GM12878 (cell line): ENCODE results near the gene RANGAP1. TPM values are rescaled to one million over a fixed set of nuclear protein-coding genes. Genes with fewer than 3 reads are reported as not detected.

Experiments
- ATAC-seq: fragments of 200-7000 bp; cut with Tn5 transposase; 3 replicates; pipeline ENCODE4 v1.9.1; 2020; ENCODE audit warnings: mild to moderate bottlenecking, moderate library complexity
- BruUV-seq: library from RNA; stranded (reverse); fragments of 400-500 nt; replicated peaks from 2 replicates; lab custom pipeline; 2021; lab: Mats Ljungman, UMichigan
- CTCF ChIA-PET: fragments of 300-600 bp; sonication (Branson Sonifier 250); formaldehyde crosslinking; extraction: SDS; loops from one replicate; lab custom pipeline; 2021; ENCODE audit warnings: inconsistent platforms; lab: Yijun Ruan, JAX
- POLR2A ChIA-PET: fragments of 350-600 bp; formaldehyde crosslinking; extraction: SDS; loops from one replicate; lab custom pipeline; 2021; ENCODE audit warnings: inconsistent platforms; lab: Charles Lee
- RAD21 ChIA-PET: fragments of 300-600 bp; sonication (Branson Sonifier 250); formaldehyde crosslinking; loops from one replicate; lab custom pipeline; 2023; ENCODE audit warnings: antibody characterized with exemption; ENCODE audit not compliant: unreplicated experiment; lab: Charles Lee
- SMC1A ChIA-PET: fragments of 300-600 bp; sonication (Branson Sonifier 250); formaldehyde crosslinking; loops from one replicate; lab custom pipeline; 2023; ENCODE audit not compliant: unreplicated experiment, uncharacterized antibody; lab: Charles Lee
- DNase-seq: peaks from one replicate; pipeline ENCODE4 v3.0.0-alpha.2; 2011; ENCODE audit warnings: low read depth, low spot score
- FAIRE-seq: peaks from 3 replicates; lab custom pipeline; 2011; peaks lifted over from hg19 to GRCh38; lab: Jason Lieb, UNC
- H2AFZ ChIP-seq: 2 replicates; pipeline ENCODE4 v1.6.0; 2011; ENCODE audit warnings: low read depth, low read length, control low read depth; ENCODE audit not compliant: control insufficient read depth
- H3K27ac ChIP-seq: 2 replicates; pipeline ENCODE4 v1.5.1; 2011; ENCODE audit warnings: control low read depth; ENCODE audit not compliant: control insufficient read depth, insufficient read depth
- H3K27me3 ChIP-seq, 2 experiments: replicated peaks in 1 of 2; 2 replicates each; pipeline versions ENCODE4 v1.6.0 to v1.6.1; 2011; ENCODE audit warnings: low read length in 1 of 2; ENCODE audit not compliant: control insufficient read depth in 2 of 2, insufficient read depth in 2 of 2
- H3K36me3 ChIP-seq, 2 experiments: 2 replicates each; pipeline ENCODE4 v1.5.1; 2011; ENCODE audit warnings: low read length in 1 of 2; ENCODE audit not compliant: control insufficient read depth in 2 of 2, insufficient read depth in 2 of 2
- H3K4me1 ChIP-seq: 2 replicates; pipeline ENCODE4 v1.6.1; 2011; ENCODE audit warnings: mild to moderate bottlenecking, low read length, moderate library complexity, mixed read lengths; ENCODE audit not compliant: control insufficient read depth, insufficient read depth
- H3K4me2 ChIP-seq: 2 replicates; pipeline ENCODE4 v1.6.0; 2011; ENCODE audit warnings: control low read depth; ENCODE audit not compliant: control insufficient read depth, insufficient read depth
- H3K4me3 ChIP-seq: fragments of 200-600 bp; sonication (generic); 2 replicates; pipeline ENCODE4 v1.5.1; 2016
- H3K79me2 ChIP-seq: 2 replicates; pipeline ENCODE4 v1.6.0; 2011; ENCODE audit warnings: low read length; ENCODE audit not compliant: control insufficient read depth, insufficient read depth
- H3K9ac ChIP-seq: 2 replicates; pipeline ENCODE4 v1.8.0; 2011; ENCODE audit warnings: low read length, control low read depth, mixed read lengths; ENCODE audit not compliant: control insufficient read depth, insufficient read depth
- H3K9me3 ChIP-seq: replicated peaks from 3 replicates; pipeline ENCODE4 v1.5.1; 2011; ENCODE audit warnings: mild to moderate bottlenecking, low read length; ENCODE audit not compliant: control insufficient read depth, insufficient read depth
- H4K20me1 ChIP-seq: 2 replicates; pipeline ENCODE4 v1.6.0; 2011; ENCODE audit not compliant: control insufficient read depth, insufficient read depth
- BRCA1 ChIP-seq: IDR thresholded peaks from 2 replicates; pipeline ENCODE4 v1.6.1; 2011; ENCODE audit warnings: low read depth, low read length, improper control_type of control experiment
- CHD4 ChIP-seq: fragments of 200-600 bp; sonication (generic); IDR thresholded peaks from 2 replicates; pipeline ENCODE4 v1.6.1; 2016; ENCODE audit warnings: mild to moderate bottlenecking
- GABPA ChIP-seq: IDR thresholded peaks from 2 replicates; pipeline ENCODE4 v1.6.1; 2014; ENCODE audit warnings: antibody characterized with exemption, low read depth, mild to moderate bottlenecking, inconsistent platforms
- MEF2B ChIP-seq: fragments of 450-650 bp; IDR thresholded peaks from 2 replicates; pipeline ENCODE4 v1.6.1; 2018; ENCODE audit warnings: mild to moderate bottlenecking, moderate library complexity; ENCODE audit not compliant: partially characterized antibody, poor library complexity, severe bottlenecking
- MYC ChIP-seq: IDR thresholded peaks from 2 replicates; pipeline ENCODE4 v1.6.1; 2011; ENCODE audit warnings: mild to moderate bottlenecking, low read length, moderate library complexity, inconsistent platforms; ENCODE audit not compliant: insufficient read depth, insufficient replicate concordance, insufficient read length, severe bottlenecking
- NFYB ChIP-seq: IDR thresholded peaks from 2 replicates; pipeline ENCODE4 v1.6.1; 2011; ENCODE audit warnings: low read depth, mild to moderate bottlenecking, low read length, improper control_type of control experiment, moderate library complexity; ENCODE audit not compliant: insufficient read depth
- NKRF ChIP-seq: fragments of 450-650 bp; conservative IDR thresholded peaks from 2 replicates; pipeline ENCODE4 v1.6.1; 2017; ENCODE audit warnings: mild to moderate bottlenecking, moderate library complexity
- RB1 ChIP-seq: fragments of 450-650 bp; formaldehyde crosslinking; IDR thresholded peaks from 2 replicates; pipeline ENCODE4 v1.6.1; 2017; ENCODE audit warnings: mild to moderate bottlenecking, borderline replicate concordance
- SMAD1 ChIP-seq: fragments of 450-650 bp; IDR thresholded peaks from 2 replicates; pipeline ENCODE4 v1.6.1; 2018; ENCODE audit warnings: mild to moderate bottlenecking, low read depth; ENCODE audit not compliant: partially characterized antibody
- USF2 ChIP-seq: IDR thresholded peaks from 2 replicates; pipeline ENCODE4 v1.6.1; 2011; ENCODE audit warnings: low read depth, low read length, improper control_type of control experiment, borderline replicate concordance
- YBX1 ChIP-seq: fragments of 450-650 bp; IDR thresholded peaks from 2 replicates; pipeline ENCODE4 v1.6.1; 2016; ENCODE audit warnings: antibody characterized with exemption
- YY1 ChIP-seq: IDR thresholded peaks from 2 replicates; pipeline ENCODE4 v1.6.1; 2011; ENCODE audit warnings: low read depth, mild to moderate bottlenecking, low read length
- ZNF217 ChIP-seq: fragments of 450-650 bp; IDR thresholded peaks from 2 replicates; pipeline ENCODE4 v1.6.1; 2017; ENCODE audit warnings: antibody characterized with exemption, mild to moderate bottlenecking
- WGBS: methylation state at CpG from one replicate; pipeline ENCODE4 v1.1.6; 2016; ENCODE audit warnings: low lambda C conversion rate; ENCODE audit not compliant: insufficient replicate concordance, insufficient coverage; ENCODE audit errors: missing lambda C conversion rate; 5-methylcytosine and 5-hydroxymethylcytosine counted together
- in situ Hi-C: fragments of 300-500 bp; cut with MboI; formaldehyde crosslinking; loops from 9 replicates; pipeline ENCODE4 v1.14.3; 2018; ENCODE audit warnings: mixed read lengths
- intact Hi-C: fragments of 100-400 bp; cut with micrococcal nuclease; formaldehyde crosslinking; loops from one replicate; pipeline ENCODE4 v1.14.2; 2022; ENCODE audit not compliant: unreplicated experiment
- polyA plus RNA-seq, 11 experiments: library from polyadenylated mRNA; depleted of rRNA in 4 of 11; unstranded in 6 of 11; stranded (reverse) in 5 of 11; fragments of >200 nt; fragmentation: Nextera tagmentation in 4 of 11; fragmentation: Illumina TruSeq in 1 of 11; extraction: Ambion mirVana in 4 of 11; extraction: Trizol in 1 of 11; gene quantifications; 1 replicate in 1 of 11; 2 replicates in 10 of 11; pipeline versions ENCODE4 v1.2.1 to v1.2.3, GENCODE V29; 2011 to 2016; ENCODE audit warnings: inconsistent platforms in 2 of 11, missing spikeins in 2 of 11, low read depth in 1 of 11
- total RNA-seq, 4 experiments: library from RNA; depleted of rRNA in 3 of 4; stranded (reverse); fragments of >200 nt in 3 of 4; fragmentation: Illumina TruSeq in 1 of 4; extraction: Trizol in 1 of 4; gene quantifications; 2 replicates each; pipeline versions ENCODE4 v1.2.1 to v1.2.3, GENCODE V29; 2013 to 2021
- TF ChIP-seq, protein P1 (sequence below): IDR thresholded peaks from 2 replicates; pipeline ENCODE4 v1.6.1; 2012; ENCODE audit warnings: low read depth, low read length, improper control_type of control experiment

RANGAP1 gene
- total and polyA plus RNA-seq, 10 of the 15 experiments (the other 5 are each of a cell fraction or from before 2014, with no cell fraction given): 2.5 to 109 (median 60.2) TPM

GRCh38 chr22:41302021-41302767 is 16.2 kb upstream of the RANGAP1 start:
- H3K27me3 ChIP-seq: no peaks in the 10 kb centered on the region
- peak overlapping the region; percentile 99 for H3K9ac ChIP-seq
- H4K20me1 ChIP-seq: no peaks in the 10 kb centered on the region
- FAIRE-seq (no peak), ATAC-seq (0 out of 3 replicates have a peak, but pooled peaks have one; percentile 3), DNase-seq (no peak)
- POLR2A ChIA-PET: interaction anchor here (1.0 to 3.3 kb wide), 5 partner anchors 14 to 287 kb away, joined by 3 to 19 read pairs (median 6); partner anchors contain the start of genes PMM1, RANGAP1 and TEF
- RAD21 ChIA-PET: interaction anchor here (0.5 to 1.3 kb wide), 7 partner anchors 16 to 379 kb away, joined by 3 to 14 read pairs (median 3); partner anchors contain the start of genes RANGAP1 and TEF
- intact Hi-C loops: loop anchor here (5.0 kb wide), 1 partner anchor 210 kb away; the partner anchor contains the start of gene EP300
- peak overlapping the region; percentile 91 for H3K27ac ChIP-seq
- H3K36me3 ChIP-seq: no peaks in the 10 kb centered on the region; a peak in 1 of 4 replicates
- WGBS: under 1% methylated on average over 51 of the region's 60 CpGs
- in situ Hi-C loops: no loop called here
- H3K4me3 ChIP-seq: peak overlapping the region; percentile 93
- CTCF ChIA-PET: interaction anchor here (0.7 to 1.7 kb wide), 11 partner anchors 10 to 656 kb away, joined by 3 to 7 read pairs (median 3); partner anchors contain the start of gene RANGAP1
- SMC1A ChIA-PET: interaction anchor here (0.7 to 1.7 kb wide), 3 partner anchors 10 to 16 kb away, joined by 3 to 4 read pairs (median 3); partner anchors contain the start of gene RANGAP1
- no TSS peak for BruUV-seq
- no peak overlapping the region; the same call in 1 of the 2 replicates for H2AFZ ChIP-seq
- peak overlapping the region; percentile 71 for H3K4me2 ChIP-seq
- H3K4me1 ChIP-seq: peaks cover 4% of the 10 kb centered on the region
- no peaks in the 10 kb centered on the region for H3K9me3 ChIP-seq
- H3K79me2 ChIP-seq: peaks cover 52% of the 10 kb centered on the region
- TF ChIP-seq MYC: no peak
- TF ChIP-seq ZNF217: no peak
- TF ChIP-seq CHD4: no peak
- no peak for TF ChIP-seq MEF2B
- no peak for TF ChIP-seq NFYB
- no peak for TF ChIP-seq SMAD1
- TF ChIP-seq YY1: 0 out of 2 replicates have a peak, but pooled peaks have one; percentile 42
- no peak for TF ChIP-seq USF2
- TF ChIP-seq NKRF: peak; percentile 60
- no peak for TF ChIP-seq YBX1
- no peak for TF ChIP-seq BRCA1
- no peak for TF ChIP-seq RB1
- TF ChIP-seq GABPA: no peak
- TF ChIP-seq, protein P1, sequence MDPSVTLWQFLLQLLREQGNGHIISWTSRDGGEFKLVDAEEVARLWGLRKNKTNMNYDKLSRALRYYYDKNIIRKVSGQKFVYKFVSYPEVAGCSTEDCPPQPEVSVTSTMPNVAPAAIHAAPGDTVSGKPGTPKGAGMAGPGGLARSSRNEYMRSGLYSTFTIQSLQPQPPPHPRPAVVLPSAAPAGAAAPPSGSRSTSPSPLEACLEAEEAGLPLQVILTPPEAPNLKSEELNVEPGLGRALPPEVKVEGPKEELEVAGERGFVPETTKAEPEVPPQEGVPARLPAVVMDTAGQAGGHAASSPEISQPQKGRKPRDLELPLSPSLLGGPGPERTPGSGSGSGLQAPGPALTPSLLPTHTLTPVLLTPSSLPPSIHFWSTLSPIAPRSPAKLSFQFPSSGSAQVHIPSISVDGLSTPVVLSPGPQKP: no peak
